Thyroid gland (tissue), 4 donors: ENCODE results near the gene MAP7D3.

Experiments
- CTCF ChIP-seq, 6 experiments: fragments of 200-600 bp in 3 of 6; fragments of 450-650 bp in 3 of 6; sonication (generic) in 3 of 6; IDR thresholded peaks; one replicate each; pipeline ENCODE4 v1.5.1; 2016 to 2019; ENCODE audit warnings: antibody characterized with exemption in 6 of 6, mild to moderate bottlenecking in 2 of 6, inconsistent platforms in 1 of 6, moderate library complexity in 1 of 6
- POLR2A ChIP-seq, 2 donors: fragments of 450-650 bp; IDR thresholded peaks; one replicate each; pipeline ENCODE4 v1.6.1; 2017; ENCODE audit warnings: antibody characterized with exemption in 2 of 2, mild to moderate bottlenecking in 2 of 2, moderate library complexity in 1 of 2

DNA sequence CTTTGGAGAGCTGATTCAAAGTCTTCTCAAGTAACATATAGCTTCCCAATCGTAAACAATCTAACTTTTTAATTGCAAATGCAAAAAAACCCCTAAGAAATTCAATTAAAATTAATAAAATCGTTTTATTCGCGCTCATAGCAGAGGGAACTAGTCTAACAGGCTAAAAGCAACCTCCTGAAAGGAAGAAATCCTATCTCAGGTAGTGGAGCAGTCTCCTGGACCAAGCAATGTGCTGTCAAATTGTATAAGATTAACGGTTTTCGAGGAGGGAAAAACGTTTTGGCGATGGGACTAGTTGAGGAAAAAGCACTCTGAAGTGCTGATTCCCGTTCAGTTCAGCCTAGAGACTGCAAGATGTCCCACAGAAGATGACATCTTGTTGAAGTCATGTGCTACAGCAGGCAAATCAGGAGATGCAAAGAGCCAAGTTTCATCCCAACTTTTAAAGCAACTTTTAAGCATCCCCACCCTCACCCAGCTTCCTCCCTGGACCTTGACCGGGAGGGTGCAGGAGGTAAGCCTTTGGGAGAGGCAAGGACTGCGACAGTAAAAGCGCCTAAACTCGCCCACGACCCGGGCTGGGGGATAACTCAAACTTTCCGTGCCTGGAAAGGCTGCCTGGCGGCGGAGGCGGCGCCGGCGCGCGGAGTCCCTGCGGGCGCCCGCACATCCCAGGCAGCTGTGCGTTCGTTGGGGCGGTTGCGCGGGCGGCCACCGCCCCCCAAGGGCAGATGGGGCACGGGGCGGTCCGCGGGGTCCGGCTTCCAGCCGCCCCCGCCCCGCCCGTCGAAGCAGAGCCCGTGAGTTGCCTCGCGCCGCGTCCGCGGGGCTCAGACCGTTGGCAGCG is 784 bp downstream of the MAP7D3 start:
- no peak for TF ChIP-seq CTCF (IDR thresholded peaks at IDR 0.05)
- TF ChIP-seq POLR2A (IDR thresholded peaks at IDR 0.05), result no peak
